HG03439 (cell line): ENCODE data around the gene KCNJ12.

Source experiments
- ATAC-seq: cut with Tn5 transposase; IDR thresholded peaks from one replicate; pipeline ENCODE4 v1.9.1; 2021; ENCODE audit warnings: mild to moderate bottlenecking, moderate library complexity; ENCODE audit not compliant: unreplicated experiment

KCNJ12 gene

DNA sequence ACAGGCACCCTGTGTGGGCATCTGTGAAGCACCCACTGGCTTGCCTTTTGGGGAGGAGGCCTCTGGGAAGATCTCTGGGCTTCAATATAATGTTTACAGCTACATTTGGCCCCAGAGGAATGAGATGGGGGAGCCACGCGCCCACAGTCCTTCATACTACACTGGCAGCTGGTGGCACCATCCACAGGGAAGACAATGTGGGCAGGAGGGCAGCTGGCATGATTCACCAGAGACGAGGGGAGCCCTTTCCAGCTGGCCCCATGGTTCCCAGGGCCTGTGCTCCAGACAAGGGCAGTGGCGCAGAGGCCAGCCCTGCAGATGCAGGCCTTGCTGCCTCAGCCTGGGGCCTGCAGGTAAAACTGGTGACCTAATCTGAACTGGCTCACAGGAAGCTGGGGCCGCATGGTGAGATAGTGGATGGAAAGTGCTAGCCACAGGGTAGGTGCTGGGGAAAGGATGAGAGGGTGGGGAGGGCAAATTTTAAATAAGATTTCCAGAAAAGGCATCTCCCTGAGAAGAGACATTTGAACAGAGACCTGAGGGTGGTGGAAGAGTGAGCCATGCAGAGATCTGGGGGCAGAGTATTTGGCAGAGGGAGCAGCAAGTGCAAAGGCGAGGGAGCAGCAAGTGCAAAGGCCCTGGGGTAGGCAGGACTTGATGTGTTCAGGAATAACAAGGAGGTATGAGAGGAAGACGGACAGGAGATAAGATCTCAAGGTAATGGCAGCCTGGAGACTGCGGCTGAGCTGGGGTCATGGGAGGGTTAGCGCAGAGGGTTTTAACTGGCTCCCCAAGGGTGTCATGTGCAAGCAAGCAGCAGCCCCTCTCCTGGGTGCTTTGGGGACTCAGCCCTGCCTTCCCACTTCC, 12.1 kb upstream of the KCNJ12 start:
- ATAC-seq = no peak

DNA sequence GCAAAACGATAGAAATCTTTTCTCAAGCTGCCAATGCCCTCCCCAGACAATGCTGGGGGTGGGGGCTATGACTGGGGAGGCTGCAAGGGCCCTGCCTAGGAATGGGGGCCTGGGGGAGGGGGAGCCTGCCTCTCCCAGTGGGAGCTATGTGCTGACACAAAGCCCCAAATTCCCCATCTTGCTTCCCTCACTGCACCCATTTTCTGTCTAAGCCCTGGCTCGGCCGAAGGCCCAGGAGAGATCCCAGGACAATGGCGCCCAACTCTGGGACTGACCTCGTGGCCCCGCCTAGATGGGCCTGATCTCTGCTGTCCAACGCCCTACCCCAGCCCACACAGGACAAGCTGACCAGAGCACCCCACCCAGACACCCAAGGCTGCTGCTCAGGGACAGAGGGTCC, 11.1 kb upstream of the KCNJ12 start:
- no peak for ATAC-seq

DNA sequence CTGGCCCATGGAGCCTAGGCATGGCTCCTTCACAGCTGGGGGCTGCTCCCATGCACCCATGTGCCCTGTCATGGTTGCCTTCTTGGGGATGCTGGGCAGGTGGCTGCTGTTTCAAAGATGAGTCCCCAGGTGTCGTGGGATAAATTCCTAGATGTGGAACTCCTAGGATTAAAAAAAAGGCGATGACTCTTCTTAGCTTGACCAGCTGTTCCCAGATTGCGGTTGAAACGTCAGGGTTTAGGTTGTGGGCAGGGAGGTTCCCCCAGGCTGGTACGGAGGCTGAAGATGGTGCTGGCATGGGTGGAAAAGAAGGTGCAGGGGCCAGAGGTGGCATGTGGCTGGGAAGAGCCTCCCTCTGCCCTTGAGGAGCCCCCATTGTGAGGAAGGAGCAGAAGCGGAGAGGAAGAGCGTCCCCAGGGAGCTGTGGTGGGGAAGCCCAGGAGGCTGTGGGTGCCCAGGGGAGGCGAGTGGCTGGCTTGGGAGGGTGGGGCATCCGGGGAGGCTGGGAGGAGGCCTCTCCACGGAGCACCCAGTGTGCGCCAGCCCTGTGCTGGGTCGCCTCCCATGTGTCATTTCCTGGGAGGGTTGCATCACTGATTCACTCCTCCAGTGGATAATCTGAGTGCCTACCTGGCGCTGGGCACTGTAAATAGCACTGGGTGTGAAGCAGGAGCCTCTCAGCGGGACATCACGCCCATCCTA, 7.5 kb upstream of the KCNJ12 start:
- ATAC-seq = no peak

DNA sequence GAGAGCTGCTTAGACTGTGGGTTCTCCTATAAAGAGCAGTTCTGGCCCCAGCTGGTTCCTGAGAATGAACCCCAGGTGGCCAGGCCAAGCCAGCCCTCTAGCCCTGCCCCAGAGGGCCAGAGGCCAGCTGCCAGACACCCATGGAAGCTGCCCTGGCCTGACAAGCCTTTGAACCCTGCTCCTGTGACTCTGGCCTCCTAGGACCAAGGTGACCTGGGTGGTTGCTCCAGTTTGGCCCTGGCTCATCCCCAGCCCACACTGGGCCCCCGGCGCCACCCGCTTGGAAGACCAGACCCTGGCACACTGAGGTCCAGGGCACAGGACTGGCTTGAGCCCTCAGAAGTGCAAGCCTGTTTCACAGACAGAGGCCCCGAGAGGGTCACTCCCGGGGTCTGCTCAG, 6.8 kb upstream of the KCNJ12 start:
- no peak for ATAC-seq

DNA sequence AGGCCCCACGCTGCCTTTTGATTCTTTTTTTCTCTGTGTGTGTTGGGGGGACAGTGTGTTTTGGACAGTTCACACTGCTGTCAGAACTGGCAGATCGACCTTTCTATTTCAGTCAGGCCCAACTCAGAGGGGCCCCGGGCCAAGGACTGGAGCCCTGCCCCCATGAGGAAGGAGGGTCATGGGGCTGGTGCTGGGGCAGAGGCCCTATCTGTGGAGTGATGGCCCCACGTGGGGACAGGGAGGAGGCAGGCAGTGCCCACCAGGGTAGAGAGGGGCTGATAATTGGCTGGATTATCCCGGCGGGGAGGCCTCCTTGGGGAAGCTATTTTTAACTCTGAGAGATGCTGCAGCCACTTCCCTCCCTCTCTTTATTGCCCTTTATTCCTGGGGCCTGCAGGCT, 5.7 kb upstream of the KCNJ12 start:
- no peak for ATAC-seq

DNA sequence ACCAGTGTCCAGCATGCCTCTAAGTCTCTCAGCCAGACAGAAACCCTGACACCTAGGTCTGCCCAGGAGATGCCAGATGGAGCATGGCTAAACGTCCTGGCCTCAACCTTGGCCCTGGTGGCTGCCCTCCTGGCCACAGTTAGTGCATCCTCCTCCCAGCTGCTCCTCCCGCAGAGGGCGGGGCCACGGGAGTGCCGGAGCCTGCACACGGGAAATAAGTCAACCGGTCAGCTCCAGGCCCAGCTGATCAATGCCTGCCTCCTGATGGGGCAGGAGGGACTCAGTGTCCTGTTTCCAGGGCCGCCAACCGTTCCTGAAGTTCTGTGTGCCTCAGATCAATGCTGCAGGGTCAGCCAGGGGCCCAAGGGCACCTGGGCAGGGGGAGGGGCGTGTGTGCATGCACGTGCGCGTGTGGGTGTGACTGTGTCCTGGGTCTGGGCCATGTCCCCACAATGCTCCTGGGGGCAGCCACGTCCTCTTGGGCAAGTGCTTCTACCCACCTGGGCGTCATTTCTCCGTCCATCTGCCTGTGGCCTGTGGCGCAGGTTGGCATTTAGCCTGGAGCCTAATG, 4.6 kb upstream of the KCNJ12 start:
- no peak for ATAC-seq

DNA sequence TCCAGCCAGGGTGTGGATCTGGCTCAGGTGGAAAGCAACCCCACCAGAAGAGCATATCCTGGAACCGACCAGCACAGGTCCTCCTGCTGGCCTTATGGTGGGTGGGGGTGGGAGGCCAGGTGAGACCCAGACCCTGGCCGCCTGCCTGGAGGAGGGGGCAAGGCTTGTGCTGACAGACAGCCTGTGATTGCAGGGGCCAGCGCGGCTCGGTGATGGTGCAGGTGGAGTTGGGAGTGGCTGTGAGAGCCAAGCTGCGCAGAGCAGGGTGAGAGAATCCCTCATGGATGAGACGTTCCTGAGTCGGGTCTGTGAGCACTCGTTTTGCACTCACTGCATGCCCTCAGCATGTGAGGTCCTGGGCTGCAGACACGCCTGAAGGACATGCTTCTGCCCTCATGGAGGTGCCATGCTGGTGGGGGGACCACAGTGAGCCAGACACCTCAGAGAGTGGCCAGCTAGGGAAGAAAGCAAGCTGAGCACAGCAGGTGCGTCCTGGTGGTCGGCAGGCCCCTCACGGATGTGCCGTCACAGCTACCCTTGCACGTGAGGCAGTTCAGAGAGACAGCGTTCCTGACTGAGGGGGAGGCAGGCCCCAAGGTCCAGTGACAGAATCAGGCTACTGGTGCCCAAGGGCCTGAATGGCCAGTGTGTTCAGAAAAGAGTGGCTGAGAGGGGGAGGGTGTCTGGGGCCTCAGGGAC, 3.8 kb upstream of the KCNJ12 start:
- ATAC-seq = no peak

DNA sequence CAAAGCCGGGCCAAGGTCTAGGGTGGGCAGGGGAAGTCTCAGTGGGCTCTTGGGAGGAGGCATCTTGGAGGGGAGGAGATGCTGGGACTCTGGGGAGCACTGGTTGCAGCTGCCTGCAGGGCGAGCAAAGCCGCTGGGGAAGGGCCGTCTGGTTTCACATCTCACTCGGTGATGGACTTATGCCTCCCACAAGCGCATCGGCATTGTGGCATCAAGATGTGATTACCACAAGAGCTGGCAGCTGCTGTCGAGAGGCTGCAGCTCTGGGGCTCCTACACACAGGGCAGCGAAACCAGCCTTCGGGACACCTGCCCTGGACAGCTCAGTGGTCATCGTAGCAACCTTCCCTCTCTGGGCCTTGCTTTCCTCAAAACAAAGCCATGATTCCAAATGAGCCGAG, 3.1 kb upstream of the KCNJ12 start:
- no peak for ATAC-seq

DNA sequence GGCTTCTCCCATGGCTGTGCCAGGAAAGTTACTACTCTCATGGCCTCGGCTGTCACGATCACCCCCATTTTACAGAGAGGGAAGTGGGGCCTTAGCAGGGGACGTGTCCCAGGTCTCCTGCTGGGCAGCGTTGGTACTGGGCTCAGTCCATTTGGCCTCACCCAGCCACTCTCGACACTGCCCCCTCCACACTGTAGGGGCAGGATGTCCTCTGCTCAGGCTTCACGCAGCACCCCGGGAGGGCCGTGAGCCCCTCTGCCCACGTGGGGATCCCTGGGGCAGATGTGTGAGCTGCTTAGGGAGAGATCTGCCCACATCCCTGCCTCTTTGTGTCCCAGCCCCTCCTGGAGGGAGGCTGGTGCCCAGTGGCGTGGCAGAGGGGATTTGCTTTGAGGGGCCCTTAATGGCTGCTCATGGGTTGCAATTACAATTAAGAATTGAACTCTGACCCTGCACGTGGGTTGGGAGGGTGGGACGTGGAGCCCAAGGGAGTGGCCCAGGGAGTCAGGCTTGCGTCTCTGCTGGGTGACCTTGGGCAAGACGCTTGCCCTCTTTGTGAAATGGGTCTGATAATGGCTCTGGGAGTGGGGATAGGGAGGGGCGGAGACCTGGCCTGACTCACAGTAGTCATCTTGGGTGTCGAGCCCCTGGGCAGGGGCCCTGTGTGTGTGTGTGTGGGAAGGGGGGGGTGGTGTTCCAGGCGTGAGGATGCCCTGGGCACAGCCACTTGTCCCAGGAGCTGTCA, 2.3 kb upstream of the KCNJ12 start:
- no peak for ATAC-seq

DNA sequence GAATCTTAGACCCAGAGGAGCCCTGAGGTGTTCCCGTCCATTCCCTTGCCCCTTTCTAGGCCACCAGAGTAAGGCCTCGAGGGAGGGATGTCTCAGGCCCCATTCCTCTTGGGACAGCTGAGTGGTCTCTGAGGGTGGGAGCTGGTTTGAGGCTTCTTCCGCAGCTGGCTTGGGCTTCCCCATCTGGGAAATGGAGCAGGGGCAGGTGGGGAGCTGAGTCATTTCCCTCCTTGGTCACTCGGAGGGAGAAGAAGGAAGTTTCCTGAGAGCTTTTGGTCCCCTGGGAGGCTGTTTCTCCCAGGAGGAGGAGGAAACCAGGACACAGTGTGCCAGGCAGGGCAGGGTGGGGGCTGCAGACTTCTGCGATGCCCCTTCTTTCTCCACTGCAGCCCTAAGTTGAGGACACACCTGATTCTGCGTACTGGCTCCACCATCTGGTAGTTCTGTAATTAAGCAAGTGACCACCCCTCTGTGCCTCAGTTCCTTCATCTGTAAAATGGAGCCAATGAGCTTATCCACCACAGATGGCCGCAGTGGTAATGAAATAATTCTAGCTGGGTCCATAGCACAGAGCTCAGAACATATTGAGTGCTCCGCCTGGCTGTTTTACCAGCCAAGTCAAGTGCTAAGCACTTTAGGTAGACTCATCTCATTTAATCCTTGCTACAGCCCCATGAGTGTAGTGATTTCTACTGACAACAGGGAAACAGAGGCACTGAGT, 1.6 kb upstream of the KCNJ12 start:
- no peak for ATAC-seq

DNA sequence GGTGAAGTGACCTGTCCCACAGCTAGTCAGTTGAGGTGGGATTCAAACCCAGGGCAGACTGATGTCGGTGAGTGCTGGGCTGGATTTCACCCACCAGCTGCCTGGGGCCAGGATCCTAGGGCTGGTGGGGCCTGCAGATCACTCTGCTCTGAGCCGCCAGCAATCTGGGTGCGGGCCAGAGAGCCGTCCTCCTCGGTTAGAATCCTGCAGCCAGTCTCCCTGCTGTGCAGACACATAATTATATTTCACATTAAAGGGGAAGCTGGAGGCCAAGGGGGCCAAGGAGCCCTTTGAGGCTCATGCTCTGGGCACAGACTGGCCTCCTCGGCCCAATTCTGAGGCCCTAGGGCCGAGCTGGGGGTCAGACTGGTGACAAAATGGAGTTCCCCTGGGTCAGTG, 996 bp upstream of the KCNJ12 start:
- ATAC-seq = no peak

DNA sequence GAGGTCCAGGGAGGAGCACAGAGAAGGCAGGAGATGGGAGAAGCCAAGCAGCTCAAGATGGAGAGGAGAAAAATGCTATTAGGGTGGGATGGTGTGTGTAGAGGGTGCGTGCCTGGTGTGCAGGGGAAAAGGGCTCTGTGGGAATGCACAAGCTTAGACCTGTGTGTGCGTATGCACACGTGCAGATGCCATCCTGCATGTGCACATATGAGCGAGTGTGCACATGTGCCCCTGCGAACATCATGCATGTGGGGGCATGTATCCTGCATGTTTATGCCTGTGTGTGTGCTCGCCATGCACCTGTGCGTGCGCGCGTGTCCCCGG, 438 bp upstream of the KCNJ12 start:
- ATAC-seq = no peak

DNA sequence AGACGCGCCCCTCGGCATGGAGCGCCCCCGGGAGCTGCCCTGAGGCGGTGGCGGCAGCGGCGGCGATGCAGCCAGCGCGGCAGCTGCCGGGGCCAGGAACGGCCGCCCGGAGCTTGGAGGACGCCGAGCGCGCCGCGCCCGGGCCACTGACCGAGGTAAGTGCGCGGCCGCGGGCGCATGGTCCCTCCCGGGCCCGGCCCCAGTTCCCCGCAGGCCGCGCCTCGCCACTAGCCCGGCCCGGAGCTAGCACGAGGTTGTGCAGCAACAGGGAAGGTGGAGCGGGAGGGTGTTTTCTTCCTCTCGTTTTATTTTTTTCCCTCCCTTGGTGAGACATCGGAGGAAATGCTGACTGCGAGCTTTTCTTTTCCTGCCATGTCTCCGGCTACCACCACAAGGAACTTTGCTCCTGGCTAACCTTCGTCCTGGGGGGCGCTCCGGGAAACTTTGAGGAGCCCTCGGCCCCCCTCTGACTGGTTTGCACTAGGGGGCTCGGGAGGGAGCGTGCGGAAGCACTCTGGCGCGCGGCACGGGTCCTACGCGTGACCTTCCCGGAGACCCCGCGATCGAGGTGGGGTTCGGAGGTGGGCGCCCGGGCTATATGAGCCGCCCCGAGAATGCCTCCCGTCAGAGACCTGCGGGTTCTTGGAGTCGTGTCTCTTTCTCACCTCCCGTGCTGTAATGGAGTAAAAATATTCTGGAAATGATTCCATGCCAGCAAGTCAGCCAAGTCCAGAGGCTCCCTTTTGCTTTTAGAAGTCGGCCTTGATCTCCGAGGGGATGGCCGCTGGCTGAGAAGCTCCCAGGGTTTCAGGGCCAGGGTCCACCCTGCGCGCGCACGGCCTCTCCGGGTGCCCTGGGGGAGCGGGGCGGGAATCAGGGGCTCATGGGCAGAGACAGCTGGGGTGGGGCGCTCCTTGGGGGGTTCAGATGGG, 868 bp downstream of the KCNJ12 start:
- ATAC-seq = no peak

DNA sequence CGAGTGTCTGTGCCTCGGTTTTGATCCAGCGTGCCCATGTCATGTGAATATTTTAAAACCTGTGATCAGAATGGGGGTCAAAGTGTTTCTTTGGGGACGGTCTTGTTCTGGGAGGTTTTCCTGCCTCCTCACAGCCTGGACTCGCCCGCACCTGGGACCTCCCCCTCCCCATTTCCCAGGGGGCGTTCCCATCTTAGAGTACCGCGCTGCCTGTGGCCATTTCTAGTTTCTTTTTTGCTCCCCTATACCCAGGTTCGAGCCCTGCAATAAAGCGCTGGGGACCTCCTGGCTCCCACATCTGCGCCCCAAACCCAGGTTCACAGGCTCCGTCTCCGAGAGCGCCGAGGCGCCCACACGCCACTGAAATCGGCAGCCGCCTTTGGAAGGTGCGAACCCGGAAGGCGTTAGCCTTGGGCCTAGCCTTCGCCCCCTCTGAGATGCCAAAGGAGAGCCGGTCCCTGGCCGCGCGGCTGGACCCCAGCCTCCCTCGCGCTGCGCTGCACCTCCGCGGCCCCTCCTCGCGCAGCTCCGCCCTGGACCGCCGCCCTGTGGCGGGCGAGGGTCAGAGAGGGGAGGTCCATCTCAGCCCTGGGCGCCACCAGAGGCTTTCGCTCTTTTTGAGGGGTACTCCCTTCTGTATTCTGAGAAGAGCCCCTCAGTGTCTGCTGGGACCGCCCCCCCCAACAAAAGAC, 1.7 kb downstream of the KCNJ12 start:
- no peak for ATAC-seq

DNA sequence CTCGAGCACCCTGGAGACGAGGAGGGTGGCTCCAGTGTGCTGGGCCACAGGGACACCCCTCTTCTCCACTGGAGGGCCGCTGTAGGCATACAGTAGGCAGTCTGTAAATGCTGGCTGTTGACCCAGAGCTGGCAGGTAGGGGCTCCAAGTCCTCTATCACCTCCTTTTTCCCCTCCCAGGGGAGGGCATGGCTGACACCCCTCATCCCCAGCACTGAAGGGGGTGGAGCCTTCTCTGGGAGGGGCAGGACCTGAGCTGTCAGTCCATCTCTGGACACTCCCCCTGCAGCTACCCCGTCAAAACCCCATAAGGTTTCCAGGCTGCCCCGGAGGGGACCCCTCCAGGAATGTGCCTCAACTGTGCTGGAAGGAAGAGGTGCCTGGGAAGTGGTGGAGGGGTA, 2.4 kb downstream of the KCNJ12 start:
- ATAC-seq = no peak

DNA sequence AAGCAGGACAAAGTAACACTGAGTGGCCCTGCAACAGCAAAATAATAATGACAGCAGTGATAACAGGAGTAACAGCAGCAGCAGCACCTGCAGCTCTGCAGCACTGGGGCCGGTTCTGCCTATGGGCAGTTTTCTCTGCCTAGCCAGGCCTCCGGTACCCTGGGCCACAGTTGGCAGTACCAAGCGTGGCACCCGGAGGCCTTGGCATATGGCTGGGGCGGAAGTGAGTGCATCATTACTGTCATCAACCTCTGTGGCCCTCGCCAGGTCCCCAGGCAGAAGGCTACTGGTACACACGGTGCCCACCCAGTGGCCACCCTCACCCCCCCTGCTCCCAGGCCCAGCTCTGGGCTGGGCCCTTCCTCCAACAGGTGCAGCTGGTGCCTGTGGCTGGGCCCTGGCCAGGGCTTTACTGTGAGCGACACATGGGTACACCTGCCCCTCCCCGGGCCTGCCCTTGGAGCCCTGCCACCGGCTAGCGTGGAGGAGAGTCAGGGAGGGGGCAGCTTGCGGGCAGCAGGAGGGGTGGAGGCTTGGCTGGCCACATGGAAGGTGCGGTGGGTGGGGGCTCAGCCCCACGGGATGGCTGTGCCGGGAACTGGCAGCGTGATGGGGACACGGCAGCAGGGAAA, 3.0 kb downstream of the KCNJ12 start:
- no peak for ATAC-seq

DNA sequence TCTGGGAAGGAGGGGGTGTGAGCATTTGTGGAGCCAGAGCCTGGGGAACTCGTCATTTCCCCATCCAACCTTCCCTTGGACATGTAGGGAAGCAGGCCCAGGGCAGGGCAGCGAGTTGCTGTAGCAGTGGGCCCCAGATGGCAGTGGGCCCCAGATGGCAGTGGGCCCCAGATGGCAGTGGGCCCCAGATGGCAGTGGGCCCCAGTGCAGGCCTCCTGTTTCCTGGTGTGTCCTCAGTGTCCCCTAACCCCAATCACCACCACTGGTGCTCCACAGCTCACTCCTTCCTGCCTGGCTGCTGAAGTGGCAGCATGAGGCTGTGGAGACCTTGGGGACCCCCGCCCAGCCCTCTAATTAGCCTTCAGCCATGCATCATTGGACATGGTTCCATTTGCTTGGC, 4.5 kb downstream of the KCNJ12 start:
- no peak for ATAC-seq

DNA sequence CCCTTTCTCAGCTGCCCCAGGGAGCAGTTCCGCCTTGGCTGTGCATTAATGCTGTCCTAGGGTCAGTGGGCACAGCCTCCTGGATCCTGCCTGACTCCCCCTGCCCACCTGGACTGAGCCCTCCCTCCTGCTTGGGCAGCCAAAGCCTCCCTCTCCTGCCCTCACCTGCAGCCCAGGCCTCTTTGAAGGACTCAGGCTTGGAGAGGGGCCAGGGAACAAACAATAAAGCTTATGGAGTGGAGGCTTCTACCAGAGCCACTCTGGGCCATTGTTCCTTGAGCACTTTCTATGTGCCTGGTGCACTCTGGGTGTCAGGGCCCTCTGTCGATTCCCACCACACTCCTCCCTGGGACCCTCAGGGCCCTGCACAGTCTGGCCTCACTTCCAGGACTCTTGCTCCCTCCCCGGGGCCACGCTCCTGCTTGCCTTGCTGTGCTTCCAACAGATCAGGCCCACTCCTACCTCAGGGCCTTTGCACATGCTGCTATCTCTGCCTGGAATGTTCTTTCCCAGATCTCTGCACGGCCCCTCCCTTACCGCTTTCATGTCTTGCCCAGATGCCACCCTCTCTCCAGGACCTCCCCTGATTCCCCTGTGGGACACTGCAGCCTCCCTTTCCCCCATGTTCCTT, 5.0 kb downstream of the KCNJ12 start:
- ATAC-seq = no peak
